ENCODE data around the gene GOT2.

GRCh38 chr16:58767581-58767980 is 33.5 kb upstream of the GOT2 start:
- TF ChIP-seq CTCF (IDR thresholded peaks at IDR 0.05 in 8 of 11, conservative IDR thresholded peaks at IDR 0.05 in 3 of 11) (no peak), POLR2A (IDR thresholded peaks at IDR 0.05) (no peak), POLR2AphosphoS5 (IDR thresholded peaks at IDR 0.05) (no peak)

All from spleen (tissue), 7 donors.